Medulla oblongata (tissue), 1 donor: ENCODE measurements around the gene INPP5A.
"Not testable (repeated sequence)": the region's sequence is repeated elsewhere in the genome, so short reads cannot be mapped to it uniquely, and the experiment has no call there.

Experiments
- DNase-seq: peaks from one replicate; pipeline ENCODE4 v3.0.0-alpha.2; 2015; ENCODE audit errors: extremely low spot score

INPP5A gene

DNA sequence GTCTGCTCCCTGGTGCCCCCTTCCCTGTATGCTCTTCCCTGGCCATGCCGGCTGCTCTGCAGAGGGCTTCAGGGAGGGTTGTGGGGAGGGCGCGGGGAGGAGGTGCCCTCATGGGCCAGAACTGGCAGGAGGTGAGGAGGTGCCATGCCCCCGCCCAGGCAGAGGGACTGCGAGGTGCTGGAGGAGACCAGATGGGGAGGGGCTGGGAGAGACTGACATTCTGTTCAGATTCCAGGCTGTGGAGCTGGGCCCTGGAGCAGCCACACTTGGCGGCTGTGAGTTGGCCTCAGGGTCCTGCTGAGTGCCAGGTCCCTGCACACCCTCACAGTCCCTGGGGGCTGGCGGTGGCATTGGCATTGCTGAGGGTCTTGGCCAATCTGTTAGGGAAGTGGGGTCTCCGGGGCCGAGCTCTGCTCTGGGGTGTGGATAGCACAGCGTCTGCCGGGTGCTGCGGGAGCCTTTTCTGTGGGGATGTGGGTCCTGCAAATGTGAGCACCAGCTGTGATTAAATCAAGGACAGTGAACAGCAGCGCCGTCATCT lies 25.4 kb downstream of the INPP5A start:
- DNase-seq: no peak

DNA sequence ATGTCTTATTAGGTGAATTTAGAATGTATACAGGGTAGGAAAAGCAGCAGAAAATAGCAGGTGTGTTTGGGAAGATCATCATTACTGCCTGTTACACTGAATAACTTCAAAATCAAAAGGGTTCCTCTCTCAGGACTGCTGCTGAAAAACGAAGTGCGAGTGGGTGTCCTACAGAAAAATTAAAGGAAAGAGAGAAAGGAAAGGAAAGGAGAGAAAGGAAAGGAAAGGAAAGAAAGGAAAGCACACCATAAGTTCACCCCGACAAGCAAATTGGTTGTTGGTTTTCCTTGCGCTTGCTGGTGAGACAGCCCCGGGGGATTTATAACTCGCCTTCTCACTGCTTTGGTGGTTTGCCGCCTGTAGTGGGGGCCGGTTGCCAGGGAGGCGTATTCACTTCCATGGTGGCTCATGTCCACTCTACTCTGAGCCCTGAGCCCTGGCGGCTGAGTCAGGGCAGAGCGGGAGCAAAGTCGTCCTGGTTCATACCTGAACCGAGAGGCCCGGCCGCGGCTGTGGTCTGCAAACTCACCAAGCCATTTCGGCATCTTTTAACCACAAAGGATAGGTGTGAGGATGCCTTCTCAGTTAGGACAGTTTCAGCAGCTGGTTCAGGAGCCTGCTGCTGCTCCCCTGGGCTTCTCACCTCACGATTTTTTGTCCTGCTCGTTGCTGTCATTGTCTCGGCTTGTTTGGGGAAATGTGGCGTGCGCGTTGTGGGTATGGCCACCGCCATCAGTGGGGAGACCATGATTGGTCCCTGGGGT lies 26.1 kb downstream of the INPP5A start:
- no peak for DNase-seq

DNA sequence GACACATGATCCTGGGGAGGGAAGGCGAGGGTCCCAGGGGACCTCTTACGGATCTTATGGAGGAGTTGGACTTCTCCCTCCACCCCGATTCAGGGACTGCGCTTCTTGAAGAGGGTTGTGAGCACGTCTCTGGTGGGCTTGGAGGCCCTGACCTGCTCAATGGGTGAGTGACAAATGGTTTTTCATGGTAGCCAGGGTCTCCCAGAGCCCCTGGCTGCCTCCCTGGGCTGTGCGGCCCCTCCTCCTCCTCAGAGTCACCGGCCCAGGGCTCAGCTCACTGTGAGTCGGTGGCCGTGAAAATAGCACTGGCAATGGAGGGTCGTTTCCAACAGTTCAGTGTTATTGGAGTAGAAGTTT lies 26.6 kb downstream of the INPP5A start:
- no peak for DNase-seq

DNA sequence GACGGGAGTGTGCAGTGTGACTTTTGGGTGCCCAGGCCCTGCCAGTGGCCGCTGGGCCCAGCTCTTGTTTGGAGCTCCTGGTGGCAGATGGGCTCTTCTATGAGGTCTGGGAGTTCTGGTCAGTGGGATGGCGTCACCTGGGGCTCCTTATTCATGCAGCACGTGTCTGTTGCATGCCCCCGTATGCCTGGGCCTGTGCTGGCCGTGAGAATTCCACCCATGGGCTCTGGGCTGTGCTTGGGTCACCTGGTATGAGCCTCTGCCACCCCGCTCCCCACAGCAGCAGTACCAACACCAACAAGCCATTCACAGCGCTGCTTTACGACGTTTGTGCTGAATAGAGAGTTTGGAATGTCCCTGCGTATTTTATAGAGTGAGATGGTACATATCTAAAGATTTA lies 27.1 kb downstream of the INPP5A start:
- DNase-seq: no peak

DNA sequence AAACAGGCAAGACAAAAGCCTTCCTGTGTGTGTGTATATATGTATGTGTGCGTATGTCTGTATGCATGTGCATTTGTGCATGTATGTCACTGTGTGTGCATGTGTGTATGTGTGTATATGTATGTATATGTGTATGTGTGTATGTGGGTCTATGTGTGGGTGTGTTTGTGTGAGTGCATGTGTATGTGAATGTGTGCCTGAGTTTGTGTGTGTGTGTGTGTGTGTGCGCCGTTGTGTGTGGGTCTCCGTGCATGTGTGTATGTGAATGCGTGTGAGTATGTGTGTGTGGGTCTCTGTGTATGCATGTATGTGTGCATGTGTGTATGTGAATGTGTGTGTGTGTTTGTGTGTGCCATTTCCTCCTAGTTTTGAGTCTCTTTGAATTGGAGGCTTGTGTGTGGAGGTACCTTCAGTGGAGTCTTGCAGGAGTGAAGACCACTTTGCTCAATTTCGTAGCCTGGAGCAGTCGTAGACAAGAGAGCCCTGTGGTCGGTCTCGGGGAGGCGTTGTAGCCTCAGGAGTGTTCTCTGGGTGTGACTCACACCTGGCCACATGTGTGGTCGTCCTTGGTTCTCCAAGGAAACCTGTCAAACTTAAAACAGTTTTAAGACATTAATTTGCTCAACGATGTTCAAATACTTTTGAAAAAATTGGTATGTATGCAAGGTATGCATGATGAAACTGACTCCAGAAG lies 28.1 kb downstream of the INPP5A start:
- no peak for DNase-seq

DNA sequence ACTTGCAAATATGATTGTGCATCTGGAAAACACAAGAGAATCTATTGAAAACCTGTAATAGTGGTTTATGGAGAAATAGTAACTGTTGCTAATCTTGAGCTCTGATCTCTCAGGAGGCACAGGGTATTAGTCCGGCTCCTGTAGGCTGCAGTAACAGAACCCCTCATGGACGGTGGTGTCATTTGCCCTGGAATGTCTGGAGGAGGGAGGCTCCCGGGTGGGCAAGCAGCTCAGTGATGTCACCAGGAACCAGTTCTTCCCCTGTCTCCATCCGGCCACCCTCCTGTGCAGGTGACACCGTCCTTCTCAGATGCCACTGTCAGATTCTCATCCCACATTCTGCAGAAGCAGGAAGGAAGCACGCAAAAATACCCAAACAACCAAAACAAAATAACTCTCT lies 29.3 kb downstream of the INPP5A start:
- no peak for DNase-seq

DNA sequence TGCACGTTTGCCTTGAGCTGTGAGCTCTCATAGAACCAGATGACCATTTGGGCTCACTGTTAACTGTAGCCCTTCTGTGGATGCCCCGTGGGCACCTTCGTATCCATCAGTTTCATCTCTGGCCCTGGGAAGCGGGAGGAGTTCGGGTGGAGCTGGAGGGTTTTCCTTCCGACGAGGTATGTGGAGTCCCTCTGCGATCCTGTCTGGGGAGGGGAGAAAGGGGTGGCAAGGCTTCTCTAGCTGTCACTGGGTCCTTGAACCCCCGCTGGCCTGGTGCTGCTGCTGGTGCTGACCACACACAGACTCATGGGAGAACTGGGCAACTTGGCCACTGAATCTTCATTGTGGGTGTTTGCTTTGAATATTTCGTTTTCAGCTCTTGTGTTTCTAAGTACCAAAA lies 32.7 kb downstream of the INPP5A start:
- DNase-seq: no peak

DNA sequence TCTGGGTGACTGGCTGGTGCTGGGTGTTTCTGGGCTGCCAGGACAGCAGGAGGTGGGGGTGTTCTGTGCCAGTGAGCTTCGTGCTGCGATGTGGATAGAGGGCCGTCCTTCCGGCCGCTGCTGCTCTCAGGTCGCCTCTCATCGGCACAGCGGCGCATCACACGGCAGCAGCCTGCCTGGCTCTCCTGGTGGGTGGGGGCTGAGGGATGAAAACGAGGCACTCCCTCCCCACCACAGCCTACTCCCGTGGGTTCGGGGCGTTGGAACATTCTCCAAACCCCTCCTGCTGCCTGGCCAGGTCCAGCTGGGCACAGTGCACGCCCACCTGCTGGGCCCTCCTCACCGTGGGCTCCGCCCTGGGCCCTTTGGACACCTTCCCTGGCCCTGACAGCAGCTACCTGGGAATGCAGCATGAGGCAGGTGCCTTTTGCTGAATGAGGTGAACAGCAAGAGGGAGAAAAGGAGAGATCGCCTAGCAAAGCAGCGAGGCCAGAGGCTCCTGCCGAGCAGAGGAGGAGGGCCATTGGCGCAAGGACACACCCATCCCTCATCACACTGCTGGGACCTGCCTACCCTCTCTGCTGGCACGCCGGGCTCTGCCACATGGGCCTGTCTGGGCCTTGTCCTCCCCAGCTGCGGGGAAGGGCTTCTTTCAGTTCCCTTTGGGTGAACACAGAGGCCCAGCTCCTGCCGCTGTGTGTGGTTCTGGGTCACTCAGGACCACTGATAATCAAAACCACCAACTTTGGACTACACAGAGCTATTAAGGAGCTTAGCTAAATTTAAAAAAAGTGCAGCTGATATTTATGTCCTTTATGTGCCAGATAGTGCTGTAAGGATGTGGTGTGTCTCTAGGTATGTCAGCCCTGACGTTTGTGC lies 33.4 kb downstream of the INPP5A start:
- peak; percentile 50 for DNase-seq

DNA sequence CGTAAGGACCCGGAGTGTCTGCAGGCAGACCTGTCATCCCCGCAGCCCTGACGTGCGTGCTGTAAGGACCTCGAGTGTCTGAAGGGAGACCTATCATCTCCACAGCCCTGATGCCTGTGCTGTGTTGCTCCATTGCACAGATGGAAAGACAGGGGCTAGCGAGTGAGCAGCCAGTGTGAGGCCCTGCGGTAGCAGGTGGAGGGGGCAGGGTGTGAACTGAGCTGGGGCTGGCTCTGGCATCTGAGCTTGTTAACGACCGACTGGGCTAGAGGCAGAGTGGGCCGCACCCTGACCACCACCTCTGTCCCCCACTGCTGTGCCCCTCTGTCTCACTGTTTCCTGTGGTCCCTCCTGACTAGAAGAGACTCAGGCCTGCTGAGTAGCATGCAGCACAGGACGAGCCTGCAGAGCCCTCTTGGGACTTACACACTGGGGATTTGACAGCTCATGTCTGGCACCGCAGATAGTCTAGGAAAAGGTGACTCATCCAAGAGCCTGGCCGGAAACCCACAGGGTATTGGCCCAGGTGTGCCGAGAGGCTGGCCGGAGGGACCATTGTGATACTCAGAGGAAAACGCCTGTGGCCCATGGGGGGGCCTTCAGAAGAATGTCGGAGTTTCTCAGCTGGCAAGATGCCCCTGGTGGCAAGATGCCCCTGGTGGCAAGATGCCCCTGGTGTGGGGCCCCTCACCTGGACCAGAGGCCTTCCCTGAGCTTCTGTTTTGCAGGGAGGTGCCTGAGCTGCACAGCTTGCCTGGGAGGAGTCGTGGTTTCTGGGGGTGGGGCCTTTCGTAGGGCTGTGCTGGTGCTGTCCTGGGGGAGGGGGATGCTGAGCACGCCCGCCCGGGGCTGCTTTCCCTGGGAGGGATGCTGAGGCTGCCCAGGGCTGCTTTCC lies 34.3 kb downstream of the INPP5A start:
- no peak for DNase-seq

DNA sequence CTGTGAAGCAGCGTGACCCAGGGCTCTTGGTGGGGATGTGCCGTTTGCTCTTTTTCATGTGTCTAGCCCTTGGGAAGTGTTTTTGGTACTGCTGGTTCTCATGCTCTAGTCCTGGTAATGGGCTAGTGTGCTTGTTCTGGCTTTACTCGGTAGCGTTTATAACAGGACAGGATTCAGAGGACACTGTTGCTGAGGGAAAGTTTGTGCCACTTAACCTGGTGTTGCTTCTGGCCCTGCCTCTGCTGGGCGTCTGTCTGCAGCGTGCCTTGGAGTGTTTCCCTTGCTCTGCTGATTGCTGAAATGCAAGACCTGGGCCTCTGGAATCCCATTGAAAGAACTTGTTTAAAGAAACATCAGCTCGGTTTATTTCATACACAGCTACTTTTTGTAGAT lies 35.0 kb downstream of the INPP5A start:
- DNase-seq: no peak

DNA sequence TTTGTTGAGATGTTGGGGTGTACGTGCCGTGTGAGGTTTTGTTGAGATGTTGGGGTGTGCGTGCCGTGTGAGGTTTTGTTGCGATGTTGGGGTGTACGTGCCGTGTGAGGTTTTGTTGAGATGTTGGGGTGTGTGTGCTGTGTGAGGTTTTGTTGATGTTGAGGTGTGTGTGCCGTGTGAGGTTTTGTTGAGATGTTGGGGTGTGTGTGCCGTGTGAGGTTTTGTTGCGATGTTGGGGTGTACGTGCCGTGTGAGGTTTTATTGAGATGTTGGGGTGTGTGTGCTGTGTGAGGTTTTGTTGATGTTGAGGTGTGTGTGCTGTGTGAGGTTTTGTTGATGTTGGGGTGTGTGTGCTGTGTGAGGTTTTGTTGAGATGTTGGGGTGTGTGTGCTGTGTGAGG lies 35.4 kb downstream of the INPP5A start:
- not testable (repeated sequence) for DNase-seq

DNA sequence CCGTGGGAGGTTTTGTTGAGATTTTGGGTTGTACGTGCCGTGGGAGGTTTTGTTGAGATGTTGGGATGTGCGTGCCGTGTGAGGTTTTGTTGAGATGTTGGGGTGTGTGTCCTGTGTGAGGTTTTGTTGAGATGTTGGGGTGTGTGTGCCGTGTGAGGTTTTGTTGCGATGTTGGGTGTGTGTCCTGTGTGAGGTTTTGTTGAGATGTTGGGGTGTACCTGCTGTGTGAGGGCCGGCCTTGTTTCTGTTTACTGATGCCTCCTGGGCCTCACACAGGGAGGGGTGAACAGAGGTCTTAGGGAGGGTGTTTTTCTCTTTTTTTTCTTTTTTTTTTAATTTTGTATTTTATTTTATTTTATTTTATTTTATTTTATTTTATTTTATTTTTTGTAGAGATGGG lies 36.7 kb downstream of the INPP5A start:
- DNase-seq: no peak

DNA sequence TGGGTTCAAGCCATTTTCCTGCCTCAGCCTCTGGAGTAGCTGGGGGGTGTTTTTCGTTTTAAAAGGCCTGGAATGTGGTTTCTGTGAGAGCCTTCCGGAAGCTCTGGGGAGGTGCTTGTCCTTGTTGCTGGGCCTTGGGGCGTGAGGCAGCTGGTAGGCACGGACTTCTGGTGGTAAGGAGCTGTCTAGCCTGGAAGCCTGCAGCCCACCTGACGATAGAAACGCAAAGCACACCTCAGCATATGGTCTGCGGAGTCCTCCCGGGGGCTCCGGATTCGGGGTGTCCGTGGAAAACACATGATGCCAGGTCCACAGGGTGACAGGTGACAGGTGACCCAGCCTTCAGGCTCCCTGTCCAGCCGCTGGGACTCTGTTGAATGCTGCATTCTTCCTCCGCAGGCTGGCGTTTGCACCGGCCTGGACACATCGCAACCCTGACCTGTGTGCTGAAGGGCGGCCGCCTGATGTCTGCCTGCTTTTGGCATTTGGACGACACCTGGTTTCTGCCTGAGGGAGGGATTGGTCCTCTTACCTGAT lies 37.3 kb downstream of the INPP5A start:
- DNase-seq: no peak

DNA sequence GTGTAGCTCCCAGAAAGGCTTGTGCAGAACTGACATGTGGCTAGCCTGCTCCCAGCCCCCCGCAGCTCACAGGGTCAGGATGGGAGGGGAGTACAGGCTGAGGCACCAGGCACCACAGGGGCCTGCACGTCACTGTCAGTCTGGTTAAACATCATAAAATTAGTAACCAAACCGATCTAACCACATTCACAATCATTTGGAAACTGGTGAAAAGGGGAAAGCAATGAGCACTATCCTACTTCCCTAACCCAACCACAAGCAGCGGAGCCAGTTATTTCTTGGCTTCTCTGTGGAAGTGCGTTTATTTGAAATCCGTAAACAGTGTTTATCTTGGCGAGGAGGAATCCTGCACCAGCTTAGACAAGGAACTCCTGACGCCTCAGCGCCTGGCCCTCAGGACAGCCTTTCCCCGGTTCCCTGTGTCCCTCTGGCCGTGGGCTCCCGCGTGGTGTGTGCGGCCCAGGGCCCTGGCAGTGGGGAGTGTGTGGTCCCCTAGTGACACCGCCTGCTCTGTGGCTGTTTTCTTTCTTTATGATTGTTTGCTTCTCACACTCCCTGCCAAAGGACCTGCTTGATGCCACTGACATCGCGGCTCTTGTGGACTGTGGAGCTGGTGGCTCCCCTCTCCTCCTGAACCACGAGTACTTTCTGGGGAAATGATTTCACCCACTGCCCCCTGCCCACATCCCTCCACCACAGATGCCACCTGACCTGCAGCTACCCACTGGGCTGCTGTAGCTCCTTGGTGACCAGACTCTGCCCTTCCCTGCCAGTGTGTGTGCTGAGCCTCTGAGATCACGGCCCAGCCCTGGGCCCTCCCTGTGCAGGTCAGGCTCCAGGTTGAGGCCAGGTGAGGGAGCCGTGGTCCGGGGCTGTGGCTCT lies 38.0 kb downstream of the INPP5A start:
- DNase-seq: peak; percentile 83

DNA sequence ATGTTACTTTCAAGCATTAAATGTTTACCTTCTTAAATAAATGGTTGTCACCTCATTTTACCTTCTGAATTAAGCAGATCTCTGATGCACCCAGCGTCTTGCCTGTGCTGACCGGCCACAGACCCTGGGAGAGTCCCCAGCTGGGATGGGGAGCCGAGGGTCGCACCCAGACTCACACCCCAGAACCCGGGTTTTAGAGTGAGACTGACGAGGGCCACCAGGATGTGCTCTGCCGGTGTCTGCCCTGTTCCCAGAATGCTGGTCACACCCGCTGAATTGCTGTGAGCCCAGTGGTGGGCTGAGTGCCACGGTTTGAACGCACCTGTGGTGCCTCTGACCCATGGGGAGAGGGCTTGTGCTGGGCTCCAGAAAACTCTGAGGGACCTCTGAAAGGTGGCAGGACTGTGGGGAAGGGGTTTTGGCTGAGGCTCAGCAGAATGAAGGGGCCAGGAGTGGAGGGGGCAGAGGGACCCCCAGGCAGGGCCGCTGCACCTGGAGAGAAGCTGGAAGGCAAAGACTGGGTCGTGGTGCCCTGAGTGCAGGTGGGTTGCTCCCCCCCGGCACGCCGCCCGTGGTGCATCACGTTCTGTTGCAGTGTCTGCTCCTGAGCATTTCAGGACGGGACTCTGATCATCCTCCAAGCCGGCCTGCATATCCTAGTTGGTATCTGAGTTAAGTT lies 39.2 kb downstream of the INPP5A start:
- DNase-seq: no peak

DNA sequence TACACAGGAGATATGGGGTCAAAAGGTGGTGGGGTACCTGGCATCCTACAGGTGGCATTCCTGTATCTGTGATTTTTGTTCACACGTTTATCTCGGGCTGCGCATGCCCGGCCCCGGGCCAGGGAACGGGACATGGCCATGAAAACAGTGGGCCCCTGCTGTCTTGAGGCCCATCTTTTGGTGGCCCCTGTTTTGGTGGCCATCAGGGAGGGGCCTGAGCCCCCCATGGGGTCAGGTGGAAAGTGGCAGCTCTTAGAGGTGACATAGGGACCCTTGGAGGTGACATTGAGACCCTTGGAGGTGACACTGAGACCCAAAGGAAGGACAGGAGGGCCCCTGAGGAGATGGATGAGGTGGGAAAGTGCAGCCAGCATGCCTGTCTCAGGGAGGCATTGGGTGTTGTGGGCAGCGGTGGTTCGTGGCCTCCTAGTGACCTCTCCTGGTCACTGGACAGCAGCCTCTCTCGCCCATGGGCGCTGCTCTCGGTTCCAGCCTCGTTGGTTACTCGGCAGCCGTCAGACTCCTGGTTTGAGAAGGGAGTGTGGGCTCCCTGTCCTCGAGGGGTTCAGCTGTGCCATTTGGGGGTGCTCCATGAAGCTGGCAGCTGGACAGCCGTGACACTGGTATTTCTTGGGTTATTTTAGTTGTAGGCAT lies 39.9 kb downstream of the INPP5A start:
- DNase-seq: peak; percentile 70

DNA sequence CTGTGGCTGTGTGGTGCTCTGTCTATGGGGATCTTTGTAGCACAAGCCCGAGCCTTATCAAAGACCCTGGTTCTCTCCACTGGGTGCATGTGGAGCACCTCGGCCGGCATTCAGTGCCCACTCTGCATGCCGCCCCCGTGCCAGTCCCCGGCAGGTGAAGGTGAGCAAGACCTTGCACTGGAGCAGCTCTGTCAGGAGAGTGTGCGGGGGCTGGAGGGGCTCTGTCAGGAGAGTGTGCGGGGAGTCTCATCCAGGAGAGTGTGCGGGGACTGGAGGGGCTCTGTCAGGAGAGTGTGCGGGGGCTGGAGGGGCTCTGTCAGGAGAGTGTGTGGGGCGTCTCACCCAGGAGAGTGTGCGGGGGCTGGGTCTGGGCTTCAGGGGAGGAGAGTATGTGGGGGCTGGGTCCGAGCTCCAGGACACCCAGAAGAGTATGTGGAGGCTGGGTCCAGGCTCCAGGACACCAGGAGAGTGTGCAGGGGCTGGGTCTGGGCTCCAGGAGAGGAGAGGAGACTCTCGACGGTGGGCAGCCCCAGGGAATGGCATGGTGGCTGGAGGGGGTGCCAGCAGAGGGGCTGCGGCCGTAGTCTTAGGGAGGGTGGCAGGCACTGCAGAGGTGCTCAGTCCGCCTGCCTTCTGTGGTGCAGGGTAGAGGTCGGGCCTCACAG lies 40.8 kb downstream of the INPP5A start:
- DNase-seq: no peak
